Measurements from ENCODE around the gene PSMG4. TPM values are rescaled to one million over a fixed set of nuclear protein-coding genes. Genes with fewer than 3 reads are reported as not detected.
A peak's percentile ranks its signal among the peaks of the same experiment; 100 is the strongest.

The PSMG4 gene
- total and polyA plus RNA-seq, 4 experiments from 2014 or later: 41.0 to 63.0 (median 47.1) TPM

DNA sequence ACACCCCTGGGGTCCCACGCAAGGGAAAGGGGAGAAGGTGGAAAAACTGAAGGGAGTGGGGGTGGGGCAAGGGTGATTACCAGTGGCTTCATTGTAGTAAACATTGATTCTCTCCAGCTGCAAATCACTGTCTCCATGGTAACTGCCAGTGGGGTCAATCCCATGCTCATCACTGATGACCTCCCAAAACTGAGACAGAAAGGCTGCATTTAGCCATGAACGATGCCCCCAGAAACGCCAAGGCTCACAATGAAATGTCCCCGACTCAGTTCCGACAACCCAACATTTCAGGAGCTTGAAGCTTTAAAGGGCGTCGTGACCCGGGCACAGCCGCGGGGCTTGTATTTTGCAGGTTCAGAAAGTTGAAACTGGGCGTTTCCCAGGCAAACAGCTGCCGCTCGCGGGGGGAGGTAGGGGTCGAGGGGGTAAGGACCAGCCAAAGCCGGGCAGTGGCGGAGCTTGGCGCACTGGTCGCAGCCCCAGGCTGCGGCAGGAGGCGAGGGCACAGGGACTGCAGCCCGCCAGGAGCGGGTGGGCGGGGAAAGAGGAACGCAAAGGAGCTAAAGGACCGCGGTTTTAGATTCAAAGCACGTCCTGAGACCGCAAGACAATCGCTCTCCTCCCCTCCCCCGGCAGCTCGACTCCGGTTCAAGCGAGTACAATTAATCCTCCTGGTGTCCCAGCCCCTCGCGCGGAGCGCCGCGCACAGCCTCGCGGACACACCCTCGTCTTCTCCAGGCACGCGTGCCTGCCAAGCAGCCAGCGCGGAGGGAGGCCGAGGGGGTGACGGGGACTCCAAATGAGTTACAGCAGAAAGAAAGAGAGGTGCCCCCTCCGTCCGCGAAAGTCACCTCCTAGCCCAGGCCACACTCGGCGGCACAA is 32.0 kb upstream of the PSMG4 start:
- Mint-ChIP-seq H3K27me3 (peaks cover 33 to 48% of the 10 kb centered on the region in 2 donors), H3K9me3 (peaks cover 0 to 7% (median 0%) of the 10 kb centered on the region in 8 donors), H3K4me1 (peaks cover 22 to 50% (median 41%) of the 10 kb centered on the region in 4 donors), H3K4me3 (peak overlapping the region; percentile 59 to 84 (median 74)), H3K36me3 (no peaks in the 10 kb centered on the region), H3K27ac (peak overlapping the region in 1 of 7 donors; percentile 46)
- Histone ChIP-seq H3K36me3 (ENCODE audit: insufficient read depth, low read length) (no peaks in the 10 kb centered on the region), H3K27ac (ENCODE audit: low read depth, low read length) (no peak overlapping the region), H3K4me3 (ENCODE audit: low read length in 2 of 2) (peak overlapping the region; percentile 11 to 13), H3K9me3 (ENCODE audit: control insufficient read depth in 1 of 2, low read length in 2 of 2) (no peaks in the 10 kb centered on the region), H3K27me3 (ENCODE audit: insufficient read depth, low read length) (peaks cover 40% of the 10 kb centered on the region), H3K4me1 (ENCODE audit: insufficient read depth, low read length) (peaks cover 51% of the 10 kb centered on the region)
- ChIA-PET POLR2A (ENCODE audit: partially characterized antibody) (interaction anchor here (0.9 kb wide), 1 partner anchor 32 kb away, joined by 3 read pairs; the partner anchor contains the start of gene PSMG4), CTCF (ENCODE audit: partially characterized antibody) (interaction anchor here (0.5 to 1.3 kb wide), 3 partner anchors 12 to 34 kb away, joined by 3 to 4 read pairs (median 3); no protein-coding TSS in a partner anchor)
- intact Hi-C loops (cut with micrococcal nuclease): no loop called here
- peak in 2 of 5 donors; percentile 6 to 47 for DNase-seq

DNA sequence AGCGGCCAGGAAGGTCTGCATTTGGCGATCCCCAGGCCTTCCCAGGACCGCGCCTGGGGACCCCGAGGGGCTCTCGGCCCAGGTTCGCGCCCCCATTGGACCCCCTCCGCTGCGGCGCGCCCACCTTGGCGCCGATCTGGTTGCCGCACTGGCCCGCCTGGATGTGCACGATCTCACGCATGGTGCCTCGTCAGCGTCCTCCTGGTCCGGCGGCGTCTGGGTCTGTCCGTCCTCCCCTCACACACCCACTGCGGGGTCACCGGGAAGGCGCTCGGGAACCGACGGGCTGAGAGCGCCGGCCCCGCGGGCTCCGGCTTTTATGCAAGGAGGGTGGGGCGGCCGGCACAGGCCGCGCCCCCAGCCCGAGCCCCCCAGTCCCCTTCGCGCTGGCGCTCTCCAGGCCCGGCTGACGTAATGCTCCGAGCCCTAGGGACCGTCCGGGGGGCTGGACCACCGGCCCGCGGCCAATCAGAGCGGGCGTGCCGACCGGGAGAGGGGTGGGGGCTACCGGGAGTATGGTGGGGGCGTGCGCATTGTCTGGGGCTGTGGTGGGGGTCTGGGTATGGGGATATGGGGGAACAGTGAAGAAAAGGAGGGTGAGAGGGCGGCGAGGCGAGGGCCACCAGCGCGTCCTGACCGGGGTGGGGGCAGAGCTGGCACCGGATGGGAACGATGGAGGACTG is 31.2 kb upstream of the PSMG4 start, which contains the start of gene TUBB2B:
TSS of gene TUBB2B (minus strand) at position 291 of the 683 bp plus-strand sequence. CDS start at position 181, 110 bp downstream.
- peak within 1 kb of the TSS in 1 of 7 donors; percentile 83 for H3K27ac Mint-ChIP-seq
- intact Hi-C loops (cut with micrococcal nuclease): loop anchor here (2.0 kb wide), 1 partner anchor 65 kb away; no protein-coding TSS in a partner anchor
- Histone ChIP-seq H3K36me3 (ENCODE audit: insufficient read depth, low read length) (no peaks in the 10 kb centered on the region), H3K9me3 (ENCODE audit: control insufficient read depth in 1 of 2, low read length in 2 of 2) (no peaks in the 10 kb centered on the region), H3K4me1 (ENCODE audit: insufficient read depth, low read length) (peaks cover 57% of the 10 kb centered on the region), H3K4me3 (ENCODE audit: low read length in 2 of 2) (peak within 1 kb of the TSS; percentile 11 to 22), H3K27ac (ENCODE audit: low read depth, low read length) (no peak within 1 kb of the TSS), H3K27me3 (ENCODE audit: insufficient read depth, low read length) (peaks cover 47% of the 10 kb centered on the region)
- DNase-seq: no peak
- H3K4me3 Mint-ChIP-seq: peak within 1 kb of the TSS; percentile 73 to 87 (median 78)
- ChIA-PET POLR2A (ENCODE audit: partially characterized antibody) (interaction anchor here (0.9 kb wide), 1 partner anchor 31 kb away, joined by 3 read pairs; the partner anchor contains the start of gene PSMG4), CTCF (ENCODE audit: partially characterized antibody) (interaction anchor here (0.6 to 1.4 kb wide), 3 partner anchors 12 to 24 kb away, joined by 3 to 4 read pairs (median 3); no protein-coding TSS in a partner anchor)
- peaks cover 39 to 54% of the 10 kb centered on the region in 2 donors for H3K27me3 Mint-ChIP-seq
- peaks cover 0 to 7% (median 0%) of the 10 kb centered on the region in 8 donors for H3K9me3 Mint-ChIP-seq
- no peaks in the 10 kb centered on the region for H3K36me3 Mint-ChIP-seq
- H3K4me1 Mint-ChIP-seq: peaks cover 27 to 58% (median 46%) of the 10 kb centered on the region in 4 donors

DNA sequence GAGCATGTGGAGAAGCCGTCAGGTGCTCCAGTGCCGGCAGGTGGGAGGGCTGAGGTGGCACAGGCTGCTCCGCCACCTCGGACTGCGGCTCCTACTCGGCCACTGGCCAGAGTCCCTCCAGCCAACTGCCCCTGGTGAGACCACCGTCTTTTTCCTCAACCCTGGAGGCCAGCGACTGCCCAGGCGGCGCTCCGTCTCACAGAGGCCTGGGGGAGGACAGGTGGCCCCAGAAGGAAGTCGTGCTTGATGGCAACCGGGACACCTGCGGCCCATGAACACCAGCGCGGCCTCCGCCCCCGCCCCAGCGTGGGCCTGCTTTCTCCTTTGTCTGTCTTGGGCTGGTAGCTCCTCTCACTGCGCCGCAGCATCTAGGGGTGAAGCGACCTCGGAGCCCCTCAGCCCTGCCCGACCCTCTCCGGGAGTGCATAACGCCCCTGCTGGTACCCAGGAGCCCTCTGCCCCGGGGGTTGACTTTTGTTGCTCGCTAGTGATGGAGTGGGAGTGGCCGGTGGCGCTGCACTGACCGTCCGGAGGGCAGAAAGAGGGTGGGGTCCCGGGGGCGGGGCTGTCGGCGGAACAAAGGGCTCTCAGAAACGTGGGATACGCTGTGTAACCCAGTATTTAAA is 30.6 kb upstream of the PSMG4 start:
- H3K9me3 ChIP-seq (ENCODE audit: control insufficient read depth in 1 of 2, low read length in 2 of 2): no peaks in the 10 kb centered on the region
- Mint-ChIP-seq H3K4me3 (peak overlapping the region; percentile 71 to 87 (median 76)), H3K4me1 (peaks cover 27 to 60% (median 47%) of the 10 kb centered on the region in 4 donors), H3K27me3 (peaks cover 45 to 61% of the 10 kb centered on the region in 2 donors), H3K9me3 (peaks cover 0 to 7% (median 0%) of the 10 kb centered on the region in 8 donors), H3K27ac (peak overlapping the region in 1 of 7 donors; percentile 83), H3K36me3 (no peaks in the 10 kb centered on the region)
- ChIA-PET POLR2A (ENCODE audit: partially characterized antibody) (no interaction called here), CTCF (ENCODE audit: partially characterized antibody) (interaction anchor here (1.4 kb wide), 1 partner anchor 21 kb away, joined by 3 read pairs; no protein-coding TSS in a partner anchor)
- H3K27me3 ChIP-seq (ENCODE audit: insufficient read depth, low read length): peaks cover 47% of the 10 kb centered on the region
- H3K27ac ChIP-seq (ENCODE audit: low read depth, low read length): no peak overlapping the region
- intact Hi-C loops (cut with micrococcal nuclease): loop anchor here (2.0 kb wide), 1 partner anchor 65 kb away; no protein-coding TSS in a partner anchor
- no peaks in the 10 kb centered on the region for H3K36me3 ChIP-seq (ENCODE audit: insufficient read depth, low read length)
- peak in 2 of 5 donors; percentile 35 to 37 for DNase-seq
- peak overlapping the region in 1 of 2 donors; percentile 22 for H3K4me3 ChIP-seq (ENCODE audit: low read length in 2 of 2)
- H3K4me1 ChIP-seq (ENCODE audit: insufficient read depth, low read length): peaks cover 57% of the 10 kb centered on the region

- peaks cover 52 to 66% of the 10 kb centered on the region in 2 donors for H3K27me3 Mint-ChIP-seq
- peak overlapping the region; percentile 38 to 44 for H3K4me3 ChIP-seq (ENCODE audit: low read length in 2 of 2)
- H3K27ac ChIP-seq (ENCODE audit: low read depth, low read length): no peak overlapping the region
- no peaks in the 10 kb centered on the region for H3K36me3 Mint-ChIP-seq
- peaks cover 27 to 60% (median 47%) of the 10 kb centered on the region in 4 donors for H3K4me1 Mint-ChIP-seq
- ChIA-PET CTCF (ENCODE audit: partially characterized antibody) (interaction anchor here (1.4 to 1.7 kb wide), 3 partner anchors 21 to 30 kb away, joined by 3 to 14 read pairs (median 5); partner anchors contain the start of gene PSMG4), POLR2A (ENCODE audit: partially characterized antibody) (interaction anchor here (0.6 to 1.2 kb wide), 3 partner anchors 30 to 161 kb away, joined by 3 to 4 read pairs (median 3); partner anchors contain the start of genes PSMG4, RIPK1 and TUBB2A)
- H3K4me1 ChIP-seq (ENCODE audit: insufficient read depth, low read length): peaks cover 57% of the 10 kb centered on the region
- H3K27ac Mint-ChIP-seq: peak overlapping the region; percentile 5 to 93 (median 56)
- peaks cover 0 to 7% (median 0%) of the 10 kb centered on the region in 8 donors for H3K9me3 Mint-ChIP-seq
- no peaks in the 10 kb centered on the region for H3K9me3 ChIP-seq (ENCODE audit: control insufficient read depth in 1 of 2, low read length in 2 of 2)
- H3K27me3 ChIP-seq (ENCODE audit: insufficient read depth, low read length): peaks cover 50% of the 10 kb centered on the region
- intact Hi-C loops (cut with micrococcal nuclease): loop anchor here (2.0 kb wide), 1 partner anchor 66 kb away; no protein-coding TSS in a partner anchor
- no peaks in the 10 kb centered on the region for H3K36me3 ChIP-seq (ENCODE audit: insufficient read depth, low read length)
- DNase-seq: peak; percentile 56 to 71 (median 60)
- H3K4me3 Mint-ChIP-seq: peak overlapping the region; percentile 67 to 93 (median 86)
These were observed 29.8 kb upstream of the PSMG4 start for GRCh38 chr6:3228771-3229565.

DNA sequence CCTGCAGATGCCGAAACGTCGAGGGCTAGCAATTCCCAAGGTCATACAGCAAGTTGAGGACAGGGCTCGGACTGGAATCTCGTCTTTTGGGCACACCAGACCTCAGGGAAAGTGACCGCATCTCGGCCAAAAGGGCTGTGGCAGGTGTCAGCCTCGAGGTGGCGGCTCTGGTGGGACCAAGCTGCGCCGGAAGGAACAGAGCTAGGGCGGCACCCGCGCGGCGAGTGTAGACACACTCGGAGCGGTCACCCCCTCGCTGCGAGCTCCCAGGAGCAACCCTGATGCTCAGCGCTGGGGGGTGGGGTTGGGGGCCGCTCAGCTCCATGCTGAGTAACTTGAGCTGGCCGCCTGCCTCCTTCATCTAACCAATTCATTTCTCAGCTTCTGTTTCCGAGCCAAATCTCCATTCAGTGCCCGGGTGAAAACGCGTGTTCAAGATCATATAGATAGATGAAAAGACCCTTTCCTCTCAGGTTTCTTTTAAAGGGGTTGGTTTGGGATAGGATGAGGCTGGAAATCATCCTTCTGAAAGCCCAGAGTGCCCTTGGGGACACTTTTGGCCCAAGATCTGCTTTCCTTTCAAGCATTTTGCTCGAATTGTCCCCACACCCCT is 29.1 kb upstream of the PSMG4 start:
- Histone ChIP-seq H3K27ac (ENCODE audit: low read depth, low read length) (no peak overlapping the region), H3K4me1 (ENCODE audit: insufficient read depth, low read length) (peaks cover 57% of the 10 kb centered on the region), H3K36me3 (ENCODE audit: insufficient read depth, low read length) (no peaks in the 10 kb centered on the region), H3K27me3 (ENCODE audit: insufficient read depth, low read length) (peaks cover 57% of the 10 kb centered on the region), H3K4me3 (ENCODE audit: low read length in 2 of 2) (peak overlapping the region; percentile 38 to 44), H3K9me3 (ENCODE audit: control insufficient read depth in 1 of 2, low read length in 2 of 2) (no peaks in the 10 kb centered on the region)
- peak overlapping the region in 3 of 7 donors; percentile 25 to 83 (median 29) for H3K27ac Mint-ChIP-seq
- ChIA-PET POLR2A (ENCODE audit: partially characterized antibody) (interaction anchor here (0.6 to 1.2 kb wide), 3 partner anchors 30 to 162 kb away, joined by 3 to 4 read pairs (median 3); partner anchors contain the start of genes PSMG4, RIPK1 and TUBB2A), CTCF (ENCODE audit: partially characterized antibody) (interaction anchor here (1.5 to 1.7 kb wide), 2 partner anchors 21 to 30 kb away, joined by 5 to 14 read pairs; partner anchors contain the start of gene PSMG4)
- H3K27me3 Mint-ChIP-seq: peaks cover 54 to 69% of the 10 kb centered on the region in 2 donors
- H3K9me3 Mint-ChIP-seq: peaks cover 0 to 7% (median 0%) of the 10 kb centered on the region in 8 donors
- DNase-seq: peak in 3 of 5 donors; percentile 27 to 50 (median 32)
- peaks cover 27 to 60% (median 47%) of the 10 kb centered on the region in 4 donors for H3K4me1 Mint-ChIP-seq
- peak overlapping the region; percentile 57 to 93 (median 76) for H3K4me3 Mint-ChIP-seq
- no peaks in the 10 kb centered on the region for H3K36me3 Mint-ChIP-seq
- intact Hi-C loops (cut with micrococcal nuclease): loop anchor here (2.0 kb wide), 1 partner anchor 67 kb away; no protein-coding TSS in a partner anchor

All from CD4-positive, alpha-beta memory T cell (primary cell).